NCI-H1930 (cell line): Measurements from ENCODE around the gene ZBTB46.

ENCODE experiments used
- DNase-seq, 2 experiments: peaks; one replicate each; lab custom pipeline; 2025; lab: John Stamatoyannopoulos, UW

The ZBTB46 gene

GRCh38 chr20:63705232-63706026, 125.6 kb downstream of the ZBTB46 start:
- no peak for DNase-seq

GRCh38 chr20:63704749-63705117, 126.3 kb downstream of the ZBTB46 start:
- no peak for DNase-seq

- DNase-seq, result no peak
These were observed 126.9 kb downstream of the ZBTB46 start for GRCh38 chr20:63703976-63704748.

GRCh38 chr20:63703471-63703975, 127.5 kb downstream of the ZBTB46 start:
- DNase-seq, result no peak

GRCh38 chr20:63702751-63703470, 128.2 kb downstream of the ZBTB46 start:
- DNase-seq, result no peak

- no peak for DNase-seq
These were observed 128.9 kb downstream of the ZBTB46 start for GRCh38 chr20:63702036-63702665.

- no peak for DNase-seq
These were observed 129.6 kb downstream of the ZBTB46 start for GRCh38 chr20:63701329-63702035.

GRCh38 chr20:63701051-63701328, 130.1 kb downstream of the ZBTB46 start:
- DNase-seq, result no peak

GRCh38 chr20:63700199-63701050, 130.6 kb downstream of the ZBTB46 start:
- peak in 1 of 2 experiments; percentile 22 for DNase-seq

GRCh38 chr20:63699466-63700198, 131.4 kb downstream of the ZBTB46 start:
- no peak for DNase-seq

GRCh38 chr20:63698739-63699465, 132.2 kb downstream of the ZBTB46 start:
- DNase-seq, result no peak

GRCh38 chr20:63697868-63698545, 133.1 kb downstream of the ZBTB46 start:
- no peak for DNase-seq

- DNase-seq, result no peak
These were observed 133.7 kb downstream of the ZBTB46 start for GRCh38 chr20:63697357-63697867.

- DNase-seq, result no peak
These were observed 134.3 kb downstream of the ZBTB46 start, which contains the start of gene TNFRSF6B for GRCh38 chr20:63696628-63697356. Gene TNFRSF6B (plus strand): TSS chr20:63696652. CDS start chr20:63696768, 116 bp downstream.

- no peak for DNase-seq
These were observed 134.8 kb downstream of the ZBTB46 start for GRCh38 chr20:63696306-63696627.

- no peak for DNase-seq
These were observed 135.4 kb downstream of the ZBTB46 start for GRCh38 chr20:63695424-63696305.
